ENCODE results near the gene GRIN3B. TPM values are rescaled to one million over a fixed set of nuclear protein-coding genes. Genes with fewer than 3 reads are reported as not detected.

GRIN3B gene
- total and polyA plus RNA-seq, 10 of the 15 experiments (the other 5 are each of a cell fraction or from before 2014, with no cell fraction given) = 0.15 TPM; not detected in 9

DNA sequence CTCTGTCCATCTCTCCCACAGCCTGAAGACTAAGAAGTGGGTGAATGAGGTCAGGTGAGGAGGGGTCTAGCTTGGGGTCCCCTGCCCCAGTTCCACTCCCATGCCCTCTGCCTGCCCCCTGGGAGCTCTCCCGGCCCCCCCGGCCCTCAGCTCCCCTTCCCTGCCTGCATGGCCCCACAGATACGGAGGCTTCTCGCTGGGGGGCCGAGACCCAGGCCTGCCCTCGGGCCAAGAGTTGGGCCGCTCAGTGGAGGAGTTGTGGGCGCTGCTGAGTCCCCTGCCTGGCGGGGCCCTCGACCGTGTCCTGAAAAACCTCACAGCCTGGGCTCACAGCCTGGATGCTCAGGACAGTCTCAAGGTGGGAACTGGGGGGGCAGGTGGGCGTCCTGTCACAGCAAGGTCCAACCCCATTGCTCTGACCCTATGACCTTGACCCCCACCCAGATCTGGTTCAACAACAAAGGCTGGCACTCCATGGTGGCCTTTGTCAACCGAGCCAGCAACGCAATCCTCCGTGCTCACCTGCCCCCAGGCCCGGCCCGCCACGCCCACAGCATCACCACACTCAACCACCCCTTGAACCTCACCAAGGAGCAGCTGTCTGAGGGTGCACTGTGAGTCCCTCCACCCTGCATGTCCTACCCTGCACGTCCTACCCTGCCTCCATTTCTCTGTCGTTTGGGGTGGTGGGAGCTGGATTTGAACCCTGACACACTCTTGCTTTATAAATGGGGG lies 55.8 kb downstream of the GRIN3B start (continued):
- TF ChIP-seq, protein P1, sequence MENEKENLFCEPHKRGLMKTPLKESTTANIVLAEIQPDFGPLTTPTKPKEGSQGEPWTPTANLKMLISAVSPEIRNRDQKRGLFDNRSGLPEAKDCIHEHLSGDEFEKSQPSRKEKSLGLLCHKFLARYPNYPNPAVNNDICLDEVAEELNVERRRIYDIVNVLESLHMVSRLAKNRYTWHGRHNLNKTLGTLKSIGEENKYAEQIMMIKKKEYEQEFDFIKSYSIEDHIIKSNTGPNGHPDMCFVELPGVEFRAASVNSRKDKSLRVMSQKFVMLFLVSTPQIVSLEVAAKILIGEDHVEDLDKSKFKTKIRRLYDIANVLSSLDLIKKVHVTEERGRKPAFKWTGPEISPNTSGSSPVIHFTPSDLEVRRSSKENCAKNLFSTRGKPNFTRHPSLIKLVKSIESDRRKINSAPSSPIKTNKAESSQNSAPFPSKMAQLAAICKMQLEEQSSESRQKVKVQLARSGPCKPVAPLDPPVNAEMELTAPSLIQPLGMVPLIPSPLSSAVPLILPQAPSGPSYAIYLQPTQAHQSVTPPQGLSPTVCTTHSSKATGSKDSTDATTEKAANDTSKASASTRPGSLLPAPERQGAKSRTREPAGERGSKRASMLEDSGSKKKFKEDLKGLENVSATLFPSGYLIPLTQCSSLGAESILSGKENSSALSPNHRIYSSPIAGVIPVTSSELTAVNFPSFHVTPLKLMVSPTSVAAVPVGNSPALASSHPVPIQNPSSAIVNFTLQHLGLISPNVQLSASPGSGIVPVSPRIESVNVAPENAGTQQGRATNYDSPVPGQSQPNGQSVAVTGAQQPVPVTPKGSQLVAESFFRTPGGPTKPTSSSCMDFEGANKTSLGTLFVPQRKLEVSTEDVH (IDR thresholded peaks at IDR 0.05; ENCODE audit: low read depth, partially characterized antibody) = no peak
- no peak for TF ChIP-seq RCOR1 (conservative IDR thresholded peaks at IDR 0.05; ENCODE audit: low read depth, low read length)
- no peak for TF ChIP-seq SRF (IDR thresholded peaks at IDR 0.05; ENCODE audit: low read depth in 2 of 2, low read length in 2 of 2)
- TF ChIP-seq PAX8 (IDR thresholded peaks at IDR 0.05) = no peak
- no peak for TF ChIP-seq JUNB (IDR thresholded peaks at IDR 0.05)
- no peak for TF ChIP-seq CHD4 (IDR thresholded peaks at IDR 0.05)
- no peak for TF ChIP-seq GATAD2B (conservative IDR thresholded peaks at IDR 0.05; ENCODE audit: low read depth)

- intact Hi-C loops (cut with micrococcal nuclease; ENCODE audit: unreplicated experiment) (loop anchor here (5.0 kb wide), 1 partner anchor 135 kb away; no protein-coding TSS in a partner anchor), in situ Hi-C loops (cut with MboI) (no loop called here)
- Histone ChIP-seq H3K9me3 (replicated peaks; ENCODE audit: control insufficient read depth, insufficient read depth, low read length) (no peaks in the 10 kb centered on the region), H2AFZ (ENCODE audit: control insufficient read depth, low read depth, low read length) (no peak overlapping the region), H3K27ac (ENCODE audit: control insufficient read depth, insufficient read depth) (no peak overlapping the region), H3K79me2 (ENCODE audit: control insufficient read depth, insufficient read depth, low read length) (no peaks in the 10 kb centered on the region), H3K4me2 (ENCODE audit: control insufficient read depth, insufficient read depth) (no peak overlapping the region), H3K4me1 (ENCODE audit: control insufficient read depth, insufficient read depth, low read length) (no peaks in the 10 kb centered on the region), H3K9ac (ENCODE audit: control insufficient read depth, insufficient read depth, low read length) (no peak overlapping the region), H3K36me3 (ENCODE audit: control insufficient read depth in 2 of 2, insufficient read depth in 2 of 2, low read length in 1 of 2) (no peaks in the 10 kb centered on the region; a peak in 1 of 4 replicates), H3K27me3 (replicated peaks in 1 of 2; ENCODE audit: control insufficient read depth in 2 of 2, insufficient read depth in 2 of 2, low read length in 1 of 2) (no peaks in the 10 kb centered on the region), H4K20me1 (ENCODE audit: control insufficient read depth, insufficient read depth) (no peaks in the 10 kb centered on the region), H3K4me3 (no peak overlapping the region)
- RAD21 ChIA-PET (ENCODE audit: unreplicated experiment) = interaction anchor here (0.6 to 2.2 kb wide), 4 partner anchors 17 to 212 kb away, joined by 4 to 9 read pairs (median 5); partner anchors contain the start of gene CIRBP
- SMC1A ChIA-PET (ENCODE audit: uncharacterized antibody, unreplicated experiment) = interaction anchor here (0.6 to 1.4 kb wide), 3 partner anchors 10 to 45 kb away, joined by 3 to 7 read pairs (median 4); partner anchors contain the start of gene ARHGAP45
- CTCF ChIA-PET = interaction anchor here (0.6 to 2.9 kb wide), 11 partner anchors 9 to 183 kb away, joined by 3 to 14 read pairs (median 4); partner anchors contain the start of genes ABCA7 and ARHGAP45
- POLR2A ChIA-PET = no interaction called here
- WGBS (ENCODE audit: insufficient coverage, insufficient replicate concordance, low lambda C conversion rate, missing lambda C conversion rate) = 2% methylated on average over 3 of the region's 3 CpGs
- no TSS peak for BruUV-seq (replicated peaks)
- peak; percentile 94 for ATAC-seq
- DNase-seq (ENCODE audit: low read depth, low spot score) = no peak
- no peak for FAIRE-seq
- TF ChIP-seq RAD21 (IDR thresholded peaks at IDR 0.05; ENCODE audit: insufficient read depth, low read depth, low read length) = peak; percentile 27; the same call in 1 of the 2 replicates
- TF ChIP-seq ZBED1 (IDR thresholded peaks at IDR 0.05; ENCODE audit: borderline replicate concordance) = no peak
- TF ChIP-seq CBX5 (IDR thresholded peaks at IDR 0.05; ENCODE audit: low read depth) = no peak
- TF ChIP-seq SREBF1 (IDR thresholded peaks at IDR 0.05; ENCODE audit: low read length) = no peak
- TF ChIP-seq IKZF1 (conservative IDR thresholded peaks at IDR 0.05) = no peak
- no peak for TF ChIP-seq RUNX3 (IDR thresholded peaks at IDR 0.05; ENCODE audit: low read length)
- TF ChIP-seq NR2F1 (conservative IDR thresholded peaks at IDR 0.05) = no peak
- no peak for TF ChIP-seq ESRRA (IDR thresholded peaks at IDR 0.05; ENCODE audit: low read length)
- TF ChIP-seq SMC3 (IDR thresholded peaks at IDR 0.05; ENCODE audit: borderline replicate concordance, low read length) = peak; percentile 56; the same call in 1 of the 2 replicates
- TF ChIP-seq EED (IDR thresholded peaks at IDR 0.05; ENCODE audit: low read depth) = no peak
- no peak for TF ChIP-seq ATF7 (IDR thresholded peaks at IDR 0.05; ENCODE audit: low read depth)
- no peak for TF ChIP-seq SIX5 (IDR thresholded peaks at IDR 0.05; ENCODE audit: low read depth, low read length, severe bottlenecking)
- TF ChIP-seq SMARCA5 (IDR thresholded peaks at IDR 0.05) = no peak
These were observed 57.1 kb downstream of the GRIN3B start for GRCh38 chr19:1057176-1057855.

Measured in GM12878 (cell line).